Skeletal muscle tissue (tissue), 4 donors: ENCODE data around the gene PRR14L. TPM values are rescaled to one million over a fixed set of nuclear protein-coding genes. Genes with fewer than 3 reads are reported as not detected.
"Not testable (repeated sequence)": the region's sequence is repeated elsewhere in the genome, so short reads cannot be mapped to it uniquely, and the experiment has no call there.

Experiments used
- H3K27ac ChIP-seq: one replicate; pipeline ENCODE4 v1.7.0; 2013; ENCODE audit warnings: mild to moderate bottlenecking, low read depth, low read length, inconsistent platforms
- H3K27me3 ChIP-seq, 3 donors: one replicate each; pipeline ENCODE4 v1.7.0; 2013; ENCODE audit warnings: low read length in 3 of 3; ENCODE audit not compliant: control insufficient read depth in 3 of 3, insufficient read depth in 3 of 3
- H3K36me3 ChIP-seq, 3 donors: one replicate each; pipeline ENCODE4 v1.7.0; 2013; ENCODE audit warnings: low read length in 3 of 3; ENCODE audit not compliant: control insufficient read depth in 3 of 3, insufficient read depth in 3 of 3
- H3K4me1 ChIP-seq, 3 donors: one replicate each; pipeline ENCODE4 v1.7.0; 2013; ENCODE audit warnings: low read length in 3 of 3, mild to moderate bottlenecking in 3 of 3; ENCODE audit not compliant: control insufficient read depth in 3 of 3, insufficient read depth in 3 of 3
- H3K4me3 ChIP-seq, 3 donors: one replicate each; pipeline ENCODE4 v1.7.0; 2013; ENCODE audit warnings: low read length in 3 of 3
- H3K9ac ChIP-seq, 3 donors: one replicate each; pipeline ENCODE4 v1.7.0; 2013; ENCODE audit warnings: low read length in 3 of 3, mild to moderate bottlenecking in 3 of 3, moderate library complexity in 2 of 3, low read depth in 1 of 3
- H3K9me3 ChIP-seq, 3 donors: one replicate each; pipeline ENCODE4 v1.7.0; 2013; ENCODE audit warnings: low read length in 3 of 3; ENCODE audit not compliant: control insufficient read depth in 3 of 3
- total RNA-seq: library from RNA; depleted of rRNA; stranded (reverse); fragments of >200 nt; gene quantifications from one replicate; pipeline ENCODE4 v1.2.3, GENCODE V29; 2014
- donor health status: Osteomylitis.

The PRR14L gene
- total RNA-seq, 1 donor from 2014 or later: 16.7 TPM

DNA sequence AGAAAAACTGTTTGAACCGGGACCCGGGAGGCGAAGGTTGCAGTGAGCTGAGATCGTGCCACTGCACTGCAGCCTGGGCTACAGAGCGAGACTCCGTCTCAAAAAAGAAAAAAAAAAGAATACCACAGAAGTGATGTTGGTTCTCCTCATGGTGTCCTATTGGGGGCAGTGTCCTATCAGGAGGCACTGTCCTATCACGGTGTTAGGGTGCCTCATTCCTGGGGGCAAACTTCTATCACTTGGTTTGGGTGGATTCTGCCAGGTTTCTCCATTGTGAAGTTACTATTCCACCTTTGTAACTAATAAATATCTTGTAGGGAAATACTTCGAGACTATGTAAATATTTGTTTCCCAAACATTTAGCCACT is 19.6 kb downstream of the PRR14L start:
- Histone ChIP-seq H3K9me3 (no peaks in the 10 kb centered on the region), H3K36me3 (peaks cover 0 to 3% (median 3%) of the 10 kb centered on the region in 3 donors), H3K27me3 (no peaks in the 10 kb centered on the region), H3K9ac (no peak overlapping the region), H3K4me1 (peaks cover 0 to 6% (median 5%) of the 10 kb centered on the region in 3 donors), H3K4me3 (no peak overlapping the region), H3K27ac (no peak overlapping the region)

- Histone ChIP-seq H3K27me3 (no peaks in the 10 kb centered on the region), H3K4me1 (peaks cover 0 to 6% (median 5%) of the 10 kb centered on the region in 3 donors), H3K9ac (no peak overlapping the region), H3K4me3 (no peak overlapping the region), H3K36me3 (peaks cover 6 to 11% (median 8%) of the 10 kb centered on the region in 3 donors), H3K27ac (no peak overlapping the region), H3K9me3 (no peaks in the 10 kb centered on the region)
Measured at GRCh38 chr22:31728857-31729256, 21.1 kb downstream of the PRR14L start.

DNA sequence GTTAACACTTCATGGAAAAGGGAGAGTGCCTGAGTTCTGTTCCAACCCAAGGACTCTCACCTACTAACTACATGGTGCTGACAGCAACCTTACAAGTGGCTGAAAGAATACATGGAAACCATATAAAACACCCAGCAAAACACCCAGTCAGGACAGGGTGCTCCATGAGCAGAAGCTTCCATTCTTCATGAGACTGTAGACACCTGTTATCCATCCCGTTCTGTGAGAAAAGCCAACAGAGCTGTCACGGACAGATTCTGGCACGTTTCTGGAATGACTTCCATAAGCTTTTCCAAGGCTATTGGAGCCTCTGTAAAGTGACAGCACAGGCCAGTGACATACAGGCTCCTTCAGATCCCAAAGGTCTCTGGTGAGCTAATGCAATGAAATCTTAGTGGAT is 23.2 kb downstream of the PRR14L start:
- Histone ChIP-seq H3K27ac (no peak overlapping the region), H3K36me3 (peaks cover 10 to 23% (median 18%) of the 10 kb centered on the region in 3 donors), H3K9ac (peak overlapping the region in 1 of 3 donors; percentile 33), H3K9me3 (no peaks in the 10 kb centered on the region), H3K4me1 (peaks cover 0 to 6% (median 5%) of the 10 kb centered on the region in 3 donors), H3K27me3 (no peaks in the 10 kb centered on the region), H3K4me3 (no peak overlapping the region)

GRCh38 chr22:31723723-31724122 is 26.2 kb downstream of the PRR14L start:
- Histone ChIP-seq H3K27ac (no peak overlapping the region), H3K4me1 (peaks cover 0 to 5% (median 3%) of the 10 kb centered on the region in 3 donors), H3K4me3 (no peak overlapping the region), H3K9me3 (no peaks in the 10 kb centered on the region), H3K36me3 (peaks cover 12 to 26% (median 20%) of the 10 kb centered on the region in 3 donors), H3K27me3 (no peaks in the 10 kb centered on the region), H3K9ac (no peak overlapping the region)

DNA sequence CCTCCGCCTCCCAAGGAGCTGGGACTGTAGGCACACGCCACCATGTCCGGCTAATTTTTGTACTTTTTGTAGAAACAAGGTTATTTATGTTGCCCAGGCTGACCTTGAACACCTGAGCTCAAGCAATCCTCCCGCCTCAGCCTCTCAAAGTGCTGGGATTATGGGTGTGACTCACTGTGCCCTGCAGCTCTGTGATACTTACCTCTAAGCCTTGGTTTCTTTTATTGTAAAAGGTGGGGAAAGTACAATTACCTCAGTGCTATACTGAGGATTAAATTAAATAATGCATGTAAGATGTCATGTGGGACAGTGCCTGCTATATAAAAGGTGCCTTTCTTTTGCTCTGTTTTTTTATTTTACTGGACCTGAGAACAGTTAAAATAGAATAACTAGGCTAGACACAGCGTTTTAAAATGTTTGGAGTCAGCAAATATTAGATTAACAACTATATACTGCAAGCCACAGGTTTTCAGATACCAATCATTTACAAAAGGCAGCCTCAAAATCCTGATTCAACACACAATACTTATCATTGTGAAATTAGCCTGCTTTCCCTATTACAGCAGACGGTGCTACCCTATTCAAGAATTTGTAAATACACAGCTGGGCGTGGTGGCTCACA is 30.0 kb downstream of the PRR14L start:
- peaks cover 21 to 45% (median 42%) of the 10 kb centered on the region in 3 donors for H3K36me3 ChIP-seq
- H3K27ac ChIP-seq: no peak overlapping the region
- no peaks in the 10 kb centered on the region for H3K9me3 ChIP-seq
- no peak overlapping the region for H3K9ac ChIP-seq
- H3K4me3 ChIP-seq: no peak overlapping the region
- no peaks in the 10 kb centered on the region for H3K4me1 ChIP-seq
- no peaks in the 10 kb centered on the region for H3K27me3 ChIP-seq

- H3K27me3 ChIP-seq: no peaks in the 10 kb centered on the region
- no peak overlapping the region for H3K9ac ChIP-seq
- H3K9me3 ChIP-seq: no peaks in the 10 kb centered on the region
- H3K36me3 ChIP-seq: peaks cover 32 to 47% (median 46%) of the 10 kb centered on the region in 3 donors
- H3K27ac ChIP-seq: no peak overlapping the region
- no peaks in the 10 kb centered on the region for H3K4me1 ChIP-seq
- H3K4me3 ChIP-seq: no peak overlapping the region
Measured at GRCh38 chr22:31715147-31715778, 34.7 kb downstream of the PRR14L start.

DNA sequence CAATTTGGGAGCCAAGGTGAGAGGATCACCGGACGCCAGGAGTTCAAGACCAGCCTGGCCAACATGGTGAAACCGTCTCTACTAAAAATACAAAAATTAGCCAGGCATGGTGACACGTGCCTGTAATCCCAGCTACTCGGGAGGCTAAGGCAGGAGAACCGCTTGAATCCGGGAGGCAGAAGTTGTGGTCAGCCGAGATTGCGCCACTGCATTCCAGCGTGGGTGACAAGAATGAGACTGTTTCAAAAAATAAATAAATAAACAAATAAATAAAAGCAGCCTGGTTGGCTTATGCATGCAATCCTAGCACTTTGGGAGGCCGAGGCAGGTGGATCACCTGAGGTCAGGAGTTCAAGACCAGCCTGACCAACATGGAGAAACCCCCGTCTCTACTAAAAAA is 38.7 kb downstream of the PRR14L start:
- not testable (repeated sequence) for H3K9ac ChIP-seq, H3K9me3 ChIP-seq, H3K27me3 ChIP-seq, H3K4me3 ChIP-seq, H3K4me1 ChIP-seq, H3K27ac ChIP-seq
- H3K36me3 ChIP-seq: peaks cover 26 to 38% (median 37%) of the 10 kb centered on the region in 3 donors

- Histone ChIP-seq H3K4me1 (no peaks in the 10 kb centered on the region), H3K9ac (no peak overlapping the region), H3K9me3 (no peaks in the 10 kb centered on the region), H3K36me3 (peaks cover 21 to 29% (median 23%) of the 10 kb centered on the region in 3 donors), H3K27ac (no peak overlapping the region), H3K27me3 (no peaks in the 10 kb centered on the region), H3K4me3 (no peak overlapping the region)
Measured at GRCh38 chr22:31707519-31707918, 42.4 kb downstream of the PRR14L start.

- Histone ChIP-seq H3K4me1 (no peaks in the 10 kb centered on the region), H3K27ac (no peak overlapping the region), H3K9ac (no peak overlapping the region), H3K9me3 (no peaks in the 10 kb centered on the region), H3K27me3 (no peaks in the 10 kb centered on the region), H3K4me3 (no peak overlapping the region), H3K36me3 (peaks cover 10 to 23% (median 20%) of the 10 kb centered on the region in 3 donors)
Measured at GRCh38 chr22:31695423-31695822, 54.5 kb downstream of the PRR14L start.

DNA sequence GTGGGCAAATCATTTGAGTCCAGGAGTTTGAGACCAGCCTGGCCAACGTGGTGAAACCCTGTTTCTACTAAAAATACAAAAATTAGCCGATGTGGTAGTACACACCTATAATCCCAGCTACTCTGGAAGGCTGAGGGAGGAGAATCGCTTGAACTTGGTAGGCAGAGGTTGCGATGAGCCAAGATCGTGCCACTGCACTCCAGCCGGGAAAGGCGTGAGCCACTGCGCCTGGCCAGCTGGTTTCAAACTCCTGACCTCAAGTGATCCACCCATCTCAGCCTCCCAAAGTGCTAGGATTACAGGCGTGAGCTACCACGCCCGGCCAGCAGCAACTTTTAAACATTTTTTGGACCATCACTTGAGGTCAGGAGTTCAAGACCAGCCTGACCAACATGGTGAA is 55.9 kb downstream of the PRR14L start:
- H3K9ac ChIP-seq, H3K4me3 ChIP-seq, H3K27ac ChIP-seq, H3K4me1 ChIP-seq, H3K27me3 ChIP-seq, H3K9me3 ChIP-seq: not testable (repeated sequence)
- peaks cover 8 to 23% (median 20%) of the 10 kb centered on the region in 3 donors for H3K36me3 ChIP-seq
